ENCODE measurements around the gene NRN1L. TPM values are rescaled to one million over a fixed set of nuclear protein-coding genes. Genes with fewer than 3 reads are reported as not detected.
"Not testable (repeated sequence)": the region's sequence is repeated elsewhere in the genome, so short reads cannot be mapped to it uniquely, and the experiment has no call there.

Gene NRN1L
- total RNA-seq, 4 donors from 2014 or later: 4.3 to 5.6 (median 4.7) TPM; not detected in 1

DNA sequence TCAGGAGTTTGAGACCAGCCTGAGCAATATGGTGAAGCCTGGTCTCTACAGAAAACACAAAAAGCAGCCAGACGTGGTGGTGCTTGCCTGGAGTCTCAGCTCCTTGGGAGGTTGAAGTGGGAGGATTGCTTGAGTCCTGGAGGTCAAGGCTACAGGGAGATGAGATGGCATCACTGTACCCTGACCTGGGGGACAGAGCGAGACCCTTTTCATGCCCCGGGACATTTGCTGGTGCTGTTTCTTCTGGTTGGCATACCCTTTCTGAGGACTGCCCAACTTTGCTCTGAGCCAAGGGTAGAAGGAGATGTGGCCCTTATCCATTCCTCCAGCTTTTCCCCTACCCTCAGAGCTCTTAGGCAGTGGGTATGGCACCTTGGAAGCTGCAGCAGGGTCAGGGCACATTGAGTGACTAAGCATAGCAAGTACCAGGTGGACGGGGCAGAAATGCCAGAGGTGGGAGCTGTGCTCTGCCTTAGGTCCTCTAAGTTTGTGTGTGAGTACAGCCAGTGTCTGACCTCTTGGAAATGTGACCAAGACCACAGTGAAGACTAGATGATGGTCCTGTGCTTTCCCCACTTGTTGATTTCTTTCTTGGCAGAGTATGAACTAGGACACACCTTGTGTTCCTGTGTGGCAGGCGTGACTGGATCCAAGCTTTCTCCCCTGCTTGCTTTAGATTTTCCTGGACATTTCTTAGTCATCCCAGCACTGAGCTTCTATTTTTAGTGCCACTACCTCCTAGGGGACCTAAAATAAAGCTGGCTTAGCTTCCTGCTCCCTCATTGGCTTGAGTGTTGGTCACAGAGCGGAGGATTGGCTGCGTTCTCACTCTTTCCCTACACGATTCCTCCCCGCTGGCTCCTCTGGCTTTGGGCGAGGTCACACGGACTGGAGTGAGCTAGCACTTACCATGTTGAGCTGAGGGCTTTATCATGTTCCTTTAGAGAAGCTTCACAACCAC, 21.8 kb upstream of the NRN1L start:
- Histone ChIP-seq H3K4me1 (peaks cover 49% of the 10 kb centered on the region), H3K27me3 (no peaks in the 10 kb centered on the region), H3K4me3 (no peak overlapping the region), H3K9me3 (no peaks in the 10 kb centered on the region), H3K27ac (peak overlapping the region; percentile 85), H3K36me3 (peaks cover 29% of the 10 kb centered on the region)
- 66% methylated on average over 11 of the region's 11 CpGs for WGBS
- TF ChIP-seq POLR2AphosphoS5 (IDR thresholded peaks at IDR 0.05) (no peak), EP300 (IDR thresholded peaks at IDR 0.05) (no peak), POLR2A (IDR thresholded peaks at IDR 0.05) (no peak)
- TF ChIP-seq, protein P1, sequence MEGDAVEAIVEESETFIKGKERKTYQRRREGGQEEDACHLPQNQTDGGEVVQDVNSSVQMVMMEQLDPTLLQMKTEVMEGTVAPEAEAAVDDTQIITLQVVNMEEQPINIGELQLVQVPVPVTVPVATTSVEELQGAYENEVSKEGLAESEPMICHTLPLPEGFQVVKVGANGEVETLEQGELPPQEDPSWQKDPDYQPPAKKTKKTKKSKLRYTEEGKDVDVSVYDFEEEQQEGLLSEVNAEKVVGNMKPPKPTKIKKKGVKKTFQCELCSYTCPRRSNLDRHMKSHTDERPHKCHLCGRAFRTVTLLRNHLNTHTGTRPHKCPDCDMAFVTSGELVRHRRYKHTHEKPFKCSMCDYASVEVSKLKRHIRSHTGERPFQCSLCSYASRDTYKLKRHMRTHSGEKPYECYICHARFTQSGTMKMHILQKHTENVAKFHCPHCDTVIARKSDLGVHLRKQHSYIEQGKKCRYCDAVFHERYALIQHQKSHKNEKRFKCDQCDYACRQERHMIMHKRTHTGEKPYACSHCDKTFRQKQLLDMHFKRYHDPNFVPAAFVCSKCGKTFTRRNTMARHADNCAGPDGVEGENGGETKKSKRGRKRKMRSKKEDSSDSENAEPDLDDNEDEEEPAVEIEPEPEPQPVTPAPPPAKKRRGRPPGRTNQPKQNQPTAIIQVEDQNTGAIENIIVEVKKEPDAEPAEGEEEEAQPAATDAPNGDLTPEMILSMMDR (IDR thresholded peaks at IDR 0.05): no peak
- DNase-seq (ENCODE audit: low spot score in 2 of 2): peak in 1 of 2 donors; percentile 82

DNA sequence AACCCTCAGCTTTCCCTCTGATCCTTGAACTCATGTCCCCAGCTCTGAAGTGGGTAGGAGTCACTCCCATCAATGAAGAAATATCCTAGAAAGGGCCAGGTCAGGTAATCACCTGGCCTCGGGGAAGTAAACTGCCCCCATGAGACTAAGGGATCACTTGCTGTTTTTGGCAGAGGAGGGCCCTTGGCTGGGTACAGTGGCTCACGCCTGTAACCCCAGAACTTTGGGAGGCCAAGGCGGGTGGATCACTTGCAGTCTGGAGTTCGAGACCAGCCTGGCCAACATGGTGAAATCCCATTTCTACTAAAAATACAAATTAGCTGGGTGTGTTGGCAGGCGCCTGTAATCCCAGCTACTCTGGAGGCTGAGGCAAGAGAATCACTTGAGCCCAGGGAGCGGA, 20.6 kb upstream of the NRN1L start:
- peaks cover 38% of the 10 kb centered on the region for H3K4me1 ChIP-seq
- peak in 1 of 2 donors; percentile 59 for DNase-seq (ENCODE audit: low spot score in 2 of 2)
- H3K9me3 ChIP-seq, H3K27me3 ChIP-seq, H3K4me3 ChIP-seq: not testable (repeated sequence)
- peak overlapping the region; percentile 85 for H3K27ac ChIP-seq
- H3K36me3 ChIP-seq: peaks cover 40% of the 10 kb centered on the region
- 100% methylated on average over 2 of the region's 6 CpGs for WGBS

DNA sequence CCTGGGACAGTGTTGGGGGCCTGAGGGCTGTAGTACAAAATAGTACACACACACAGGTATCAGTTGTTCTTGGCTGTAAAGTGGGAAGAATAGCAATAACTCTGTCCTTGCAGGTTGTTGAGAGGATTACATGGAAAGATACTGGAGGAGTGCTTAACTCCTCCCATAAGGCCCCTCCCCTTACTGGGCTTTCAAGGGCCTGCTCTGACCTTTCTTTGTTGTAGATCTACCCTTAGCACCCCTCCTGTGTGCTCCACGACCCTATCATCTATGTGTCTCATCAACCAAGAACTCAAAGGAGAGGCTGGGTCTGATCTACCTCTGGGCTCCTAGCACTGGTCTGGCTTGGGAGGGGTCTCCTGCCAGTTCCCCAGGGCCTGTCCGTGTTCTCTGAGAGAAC, 20.1 kb upstream of the NRN1L start:
- Histone ChIP-seq H3K4me1 (peaks cover 37% of the 10 kb centered on the region), H3K9me3 (no peaks in the 10 kb centered on the region), H3K27ac (no peak overlapping the region), H3K27me3 (no peaks in the 10 kb centered on the region), H3K4me3 (no peak overlapping the region), H3K36me3 (peaks cover 46% of the 10 kb centered on the region)
- WGBS: 100% methylated on average over 1 of the region's 2 CpGs
- no peak for TF ChIP-seq POLR2A (IDR thresholded peaks at IDR 0.05)
- DNase-seq (ENCODE audit: low spot score in 2 of 2): no peak

DNA sequence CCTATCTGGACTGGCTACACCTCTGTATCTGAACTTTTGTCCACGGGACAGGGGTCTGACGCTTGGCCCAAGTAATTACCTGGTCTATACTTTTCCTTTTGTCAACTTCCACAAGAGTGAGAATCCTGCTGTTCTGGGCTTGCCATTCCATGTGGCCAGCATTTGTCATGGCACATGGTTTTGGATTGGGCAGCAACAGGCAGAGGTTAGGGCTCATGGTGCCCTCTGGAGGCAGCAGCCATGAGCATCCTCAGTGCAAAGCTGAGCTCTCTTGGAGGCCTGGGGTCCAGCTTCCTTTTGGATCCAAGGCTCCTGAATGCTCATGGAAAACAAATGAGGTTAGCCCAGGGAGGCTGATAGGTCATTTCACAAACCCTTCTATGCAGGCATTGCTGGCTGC, 19.4 kb upstream of the NRN1L start:
- Histone ChIP-seq H3K4me1 (peaks cover 37% of the 10 kb centered on the region), H3K36me3 (peaks cover 53% of the 10 kb centered on the region), H3K27ac (no peak overlapping the region), H3K9me3 (no peaks in the 10 kb centered on the region), H3K27me3 (no peaks in the 10 kb centered on the region), H3K4me3 (no peak overlapping the region)
- DNase-seq (ENCODE audit: low spot score in 2 of 2): no peak
- TF ChIP-seq, protein P1 (IDR thresholded peaks at IDR 0.05): no peak
- TF ChIP-seq POLR2AphosphoS5 (IDR thresholded peaks at IDR 0.05) (no peak), POLR2A (IDR thresholded peaks at IDR 0.05) (no peak)
- WGBS: 92% methylated on average over 2 of the region's 2 CpGs

DNA sequence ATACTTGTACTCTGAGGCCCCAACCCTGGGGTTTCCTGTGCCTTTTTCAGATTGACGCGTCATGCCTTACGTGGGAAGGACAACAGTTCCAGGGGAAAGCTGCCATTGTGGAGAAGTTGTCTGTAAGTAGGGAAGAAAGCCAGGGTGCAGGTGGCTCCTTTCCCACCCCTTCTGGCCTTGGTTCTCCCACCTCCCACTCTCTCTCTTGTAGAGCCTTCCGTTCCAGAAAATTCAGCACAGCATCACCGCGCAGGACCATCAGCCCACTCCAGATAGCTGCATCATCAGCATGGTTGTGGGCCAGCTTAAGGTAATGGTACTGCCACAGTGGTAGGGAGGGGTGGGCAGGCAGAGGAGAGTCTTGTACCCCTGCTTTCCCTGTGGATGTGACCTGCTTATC, 16.4 kb upstream of the NRN1L start:
- H3K27ac ChIP-seq: no peak overlapping the region
- H3K27me3 ChIP-seq: no peaks in the 10 kb centered on the region
- no peak for DNase-seq (ENCODE audit: low spot score in 2 of 2)
- peaks cover 63% of the 10 kb centered on the region for H3K36me3 ChIP-seq
- no peak for TF ChIP-seq POLR2AphosphoS5 (IDR thresholded peaks at IDR 0.05)
- H3K4me1 ChIP-seq: peaks cover 17% of the 10 kb centered on the region
- no peaks in the 10 kb centered on the region for H3K9me3 ChIP-seq
- no peak overlapping the region for H3K4me3 ChIP-seq
- WGBS: 93% methylated on average over 6 of the region's 6 CpGs

DNA sequence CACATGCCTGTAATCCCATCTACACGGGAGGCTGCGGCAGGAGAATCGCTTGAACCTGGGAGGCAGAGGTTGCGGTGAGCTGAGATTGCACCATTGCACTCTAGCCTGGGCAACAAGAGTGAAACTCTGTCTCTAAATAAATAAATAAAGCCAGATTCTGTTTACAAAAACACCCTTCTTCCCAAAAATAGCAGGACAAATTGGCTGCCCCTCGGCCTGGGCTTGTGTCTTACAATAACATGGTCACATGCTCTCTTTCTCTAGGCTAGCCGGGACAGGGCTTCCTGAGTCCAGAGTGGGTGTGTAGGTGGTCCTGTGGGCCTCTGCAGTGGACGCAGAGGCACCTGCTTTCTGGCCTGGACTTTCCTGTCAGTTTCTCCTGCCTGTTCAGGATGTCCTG, 15.0 kb upstream of the NRN1L start:
- DNase-seq (ENCODE audit: low spot score in 2 of 2): no peak
- TF ChIP-seq, protein P1 (IDR thresholded peaks at IDR 0.05): no peak
- H3K9me3 ChIP-seq: no peaks in the 10 kb centered on the region
- H3K4me3 ChIP-seq: no peak overlapping the region
- 85% methylated on average over 7 of the region's 7 CpGs for WGBS
- no peaks in the 10 kb centered on the region for H3K27me3 ChIP-seq
- no peak overlapping the region for H3K27ac ChIP-seq
- H3K4me1 ChIP-seq: peaks cover 22% of the 10 kb centered on the region
- H3K36me3 ChIP-seq: peaks cover 63% of the 10 kb centered on the region
